Brain pericyte (primary cell): Measurements from ENCODE around the gene TBC1D10B.

Source experiments
- DNase-seq: peaks from one replicate; pipeline ENCODE4 v3.0.0-alpha.2; 2012; ENCODE audit warnings: low read depth, low spot score

Gene TBC1D10B

DNA sequence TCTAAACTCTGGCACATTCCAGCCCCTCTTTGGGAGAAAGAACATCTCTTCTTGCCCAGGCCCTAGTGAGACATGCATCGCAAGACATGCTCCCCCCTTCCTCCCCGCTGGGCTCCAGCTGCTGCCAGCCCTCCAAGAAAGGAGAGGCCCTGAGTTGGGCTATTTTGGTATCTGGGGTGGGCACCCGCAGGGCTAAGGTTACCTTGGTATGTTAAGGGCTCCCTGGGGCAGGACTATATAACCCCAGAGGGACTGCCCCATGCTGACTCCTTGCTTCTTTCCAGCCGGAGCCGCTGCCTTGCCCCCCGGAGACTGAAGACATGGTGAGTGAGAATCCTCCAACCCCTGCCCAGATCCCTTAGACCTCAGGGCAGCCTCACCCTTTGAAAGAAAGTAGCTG is 4.2 kb upstream of the TBC1D10B start, which contains the start of gene MYL11:
Gene MYL11, plus strand, starts transcription at position 265 of the 400 bp plus-strand sequence. Its CDS starts 56 bp downstream, at position 321.
- DNase-seq, result no peak

DNA sequence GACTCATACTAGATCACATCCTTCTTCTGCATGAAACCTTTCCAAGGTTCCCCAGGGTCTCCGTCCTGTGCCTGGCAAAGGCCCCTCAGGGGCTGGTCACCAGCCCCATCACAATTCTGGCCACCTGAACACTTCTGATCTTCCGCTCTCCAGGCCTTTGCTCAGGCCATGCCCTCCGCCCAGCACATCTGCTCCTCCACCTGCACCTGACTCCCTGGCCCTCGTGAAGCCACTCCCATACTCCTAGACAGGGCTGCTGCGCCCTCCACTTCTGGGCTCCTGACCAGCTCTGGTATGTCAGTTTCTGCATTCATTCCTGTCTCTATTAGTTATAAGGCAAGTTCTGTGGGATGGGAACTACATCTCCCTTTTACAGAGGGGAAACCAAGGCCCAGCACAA is 2.4 kb upstream of the TBC1D10B start:
- DNase-seq, result no peak

DNA sequence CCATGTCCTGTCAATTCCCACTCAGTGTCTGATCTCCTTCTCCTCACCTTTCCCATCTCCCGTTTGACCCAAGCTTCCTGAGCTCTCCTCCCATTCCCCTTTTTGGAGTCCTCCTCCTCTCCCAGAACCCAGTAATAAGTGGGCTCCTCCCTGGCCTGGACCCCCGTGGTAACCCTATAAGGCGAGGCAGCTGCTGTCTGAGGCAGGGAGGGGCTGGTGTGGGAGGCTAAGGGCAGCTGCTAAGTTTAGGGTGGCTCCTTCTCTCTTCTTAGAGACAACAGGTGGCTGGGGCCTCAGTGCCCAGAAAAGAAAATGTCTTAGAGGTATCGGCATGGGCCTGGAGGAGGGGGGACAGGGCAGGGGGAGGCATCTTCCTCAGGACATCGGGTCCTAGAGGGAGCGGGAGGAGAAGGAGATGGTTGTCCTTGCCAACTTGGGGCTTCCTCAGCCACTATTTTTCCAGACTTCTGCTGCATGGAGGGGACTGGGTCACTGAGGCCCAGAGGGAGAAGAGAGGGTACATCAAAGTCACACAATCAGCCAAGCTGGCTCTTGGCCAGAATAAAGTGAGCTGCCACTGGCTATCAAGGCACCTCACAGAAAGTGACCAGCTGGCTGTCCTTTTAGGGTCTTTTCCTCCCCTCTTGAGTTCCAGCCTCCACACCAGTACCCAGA is 1.9 kb upstream of the TBC1D10B start:
- DNase-seq, result no peak

DNA sequence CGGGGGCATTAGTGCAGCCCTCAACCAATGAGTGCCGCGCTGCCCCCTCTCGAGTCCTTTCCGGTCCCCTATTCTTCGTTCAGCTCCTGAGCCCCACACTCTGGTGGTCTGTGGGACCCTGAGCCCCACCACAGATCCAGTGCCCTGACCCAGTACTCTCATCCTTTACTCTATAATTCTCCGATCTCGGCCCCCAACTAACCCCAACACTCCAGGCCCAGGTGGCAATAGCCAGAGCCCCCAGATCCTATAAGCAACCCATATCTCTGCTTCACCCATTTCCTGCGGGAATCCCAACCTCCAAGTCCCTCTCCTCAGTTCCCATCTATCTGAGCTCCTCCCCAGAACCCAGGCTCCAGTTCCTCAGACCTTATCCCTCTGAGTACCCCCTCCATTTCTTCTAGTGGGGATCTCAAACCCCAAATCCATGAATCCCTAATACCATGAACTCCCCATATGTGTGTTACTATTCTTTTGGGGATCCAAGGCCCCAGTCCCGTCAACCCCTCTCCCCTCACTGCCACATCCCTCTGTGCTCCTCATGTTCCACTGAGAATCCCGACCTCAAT is 1.0 kb upstream of the TBC1D10B start:
- no peak for DNase-seq

DNA sequence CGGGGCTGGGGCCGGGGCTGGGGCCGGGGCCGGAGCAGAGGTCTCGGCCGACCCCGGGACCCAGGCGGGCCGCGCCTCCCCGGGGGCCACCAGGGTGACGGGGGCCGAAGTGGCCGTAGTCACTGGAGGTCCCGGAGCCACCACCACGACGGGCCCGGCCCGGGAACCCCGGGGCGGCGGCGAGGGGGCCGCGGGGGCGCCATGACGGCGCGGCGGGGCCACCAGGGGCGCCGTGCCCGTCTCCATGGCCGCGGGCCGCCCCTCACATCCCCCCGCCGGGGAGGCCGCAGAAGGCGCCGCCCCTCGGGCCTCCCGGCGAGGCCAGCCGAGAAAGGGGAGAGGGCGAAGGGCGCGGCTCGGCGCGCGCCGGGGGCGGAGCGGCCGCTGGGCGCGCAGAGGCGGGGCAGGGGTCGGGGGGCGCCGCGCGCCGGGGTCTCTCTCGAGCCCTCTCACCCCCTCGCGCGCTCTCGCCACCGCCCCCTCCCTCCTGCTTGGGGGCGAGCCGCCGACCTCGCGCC is 297 bp downstream of the TBC1D10B start:
- no peak for DNase-seq

DNA sequence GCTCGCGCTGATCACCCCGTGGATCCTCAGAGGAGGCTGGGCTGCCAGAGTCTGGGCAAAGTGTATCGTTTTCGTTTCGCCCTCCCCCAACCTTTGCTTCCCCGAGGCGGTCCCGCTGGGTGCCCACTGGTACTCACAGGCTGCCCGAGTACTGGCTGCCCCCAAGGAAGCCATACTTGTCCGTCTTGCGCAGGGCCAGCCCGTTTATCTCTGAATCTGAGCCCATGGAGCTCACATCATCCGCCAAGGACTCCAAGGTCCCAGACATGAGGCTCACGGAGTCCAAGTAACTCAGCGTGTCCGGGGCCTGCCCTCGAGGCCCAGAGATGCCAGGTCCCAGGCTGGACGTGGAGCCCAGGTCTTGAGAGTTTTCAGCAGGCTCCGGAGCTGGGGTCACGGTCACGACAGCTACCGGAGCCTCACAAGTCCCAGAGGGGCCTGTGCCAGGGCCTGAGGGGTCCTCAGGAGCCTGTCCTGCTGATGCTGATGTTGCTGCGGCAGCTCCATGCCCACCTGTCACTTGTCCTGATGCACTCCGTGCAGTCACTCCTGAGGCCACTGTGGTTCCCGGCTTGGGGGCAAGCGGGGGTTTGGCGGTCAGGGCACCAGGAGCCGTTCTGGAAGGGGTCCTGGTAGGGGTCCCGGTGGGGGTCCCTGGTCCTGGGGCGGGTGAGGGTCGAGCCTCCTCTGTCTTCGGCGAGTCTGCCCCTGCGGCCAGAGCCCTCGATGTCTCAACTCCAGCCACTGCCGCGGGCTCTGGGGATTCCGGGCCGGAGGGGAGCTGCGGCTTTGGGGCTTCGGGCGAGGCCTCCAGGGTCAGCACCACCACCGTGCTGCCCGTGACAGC is 980 bp downstream of the TBC1D10B start:
- DNase-seq, result no peak

DNA sequence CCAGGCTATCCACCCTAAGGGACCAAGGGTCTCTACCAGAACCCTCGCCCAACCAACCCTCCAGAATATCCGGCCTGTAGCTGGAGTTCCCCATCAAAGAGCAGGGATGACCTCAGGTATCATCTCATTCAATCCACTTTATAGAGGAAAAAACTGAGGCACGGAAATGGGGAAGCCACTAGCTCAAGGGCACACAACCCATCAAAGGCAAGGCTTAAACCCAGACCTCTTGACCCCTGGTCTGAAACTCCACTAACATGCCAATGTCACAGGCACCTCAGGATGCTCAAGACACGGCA is 1.6 kb downstream of the TBC1D10B start:
- no peak for DNase-seq

DNA sequence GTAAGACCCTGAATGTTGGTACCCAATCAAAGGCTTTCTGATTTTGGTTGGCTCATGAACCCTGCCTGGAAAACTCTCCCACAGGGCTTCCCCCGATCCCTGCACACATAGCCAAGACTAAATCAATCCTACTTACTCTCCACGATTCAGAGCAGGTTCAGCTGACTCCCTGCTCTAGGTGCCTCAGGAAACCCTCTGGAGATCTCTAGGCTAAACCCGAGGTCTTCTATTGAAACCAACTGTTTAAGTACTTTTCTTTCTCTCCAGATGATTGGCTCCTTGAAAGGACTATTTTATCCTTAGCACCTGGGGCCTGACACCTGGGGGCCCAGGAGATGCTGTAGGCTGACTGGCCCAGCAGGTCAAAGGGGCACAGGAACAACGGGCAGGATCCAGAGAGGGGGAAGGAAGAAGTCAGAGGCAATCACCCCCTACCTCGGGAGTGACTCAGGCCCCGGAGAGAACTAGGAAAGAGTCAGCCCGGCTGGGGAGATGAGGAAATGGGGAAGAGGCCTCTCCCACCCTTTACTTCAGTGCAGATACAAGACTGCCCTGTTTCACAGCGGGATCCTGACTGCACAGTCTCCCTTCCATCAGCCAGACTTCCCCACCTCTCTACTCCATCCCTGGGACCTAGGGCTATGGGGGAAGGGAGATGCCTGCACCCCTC is 2.0 kb downstream of the TBC1D10B start:
- no peak for DNase-seq

DNA sequence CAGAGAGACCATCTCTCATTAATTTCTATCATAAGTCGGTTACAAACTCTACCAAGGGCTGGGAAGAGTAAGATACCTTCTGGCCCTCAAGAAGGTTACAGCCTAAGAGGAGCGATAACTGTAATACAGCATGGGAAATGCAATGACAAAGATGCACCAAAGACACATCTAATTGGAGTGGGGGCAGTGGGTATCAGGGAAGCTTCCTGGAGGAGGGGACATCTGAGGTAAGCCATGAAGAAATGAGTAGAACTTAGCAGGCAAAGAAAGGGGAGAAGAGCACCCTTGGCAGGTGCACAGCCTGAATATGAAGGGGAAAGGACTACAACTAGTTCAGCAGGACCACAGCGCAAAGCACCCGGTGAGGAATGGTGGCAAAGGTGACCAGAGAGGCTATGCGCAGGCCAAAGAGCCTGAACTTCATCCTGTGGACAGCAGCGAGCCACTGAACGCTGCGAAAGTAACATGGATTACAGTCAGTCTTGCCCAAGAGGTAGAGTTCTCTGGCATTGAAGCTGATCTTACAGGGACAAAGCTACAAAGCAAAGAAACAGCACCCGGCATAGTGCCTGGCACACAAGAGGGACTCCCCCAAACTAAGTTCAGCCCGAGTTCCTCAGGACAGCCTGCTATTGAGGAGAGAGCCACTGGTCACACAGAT is 2.8 kb downstream of the TBC1D10B start:
- no peak for DNase-seq

DNA sequence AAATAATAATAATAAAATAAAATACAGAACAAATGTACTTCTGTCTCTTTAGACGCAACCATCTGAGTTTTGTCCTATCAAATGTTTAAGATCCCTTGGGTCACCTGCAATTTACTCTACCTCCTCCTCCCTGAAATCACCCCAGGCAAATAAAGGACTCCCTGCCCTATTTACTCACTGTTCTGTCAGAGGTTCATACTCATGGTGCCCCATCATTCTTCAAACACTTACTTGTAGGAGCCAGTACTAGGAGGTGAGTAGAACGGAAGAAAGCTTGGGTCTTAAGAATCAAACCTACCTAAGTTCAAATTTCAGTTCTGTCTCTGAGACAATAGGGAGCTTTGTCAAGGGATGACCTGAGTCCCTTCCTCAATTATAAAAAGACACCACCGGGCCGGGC is 3.8 kb downstream of the TBC1D10B start:
- DNase-seq, result no peak

DNA sequence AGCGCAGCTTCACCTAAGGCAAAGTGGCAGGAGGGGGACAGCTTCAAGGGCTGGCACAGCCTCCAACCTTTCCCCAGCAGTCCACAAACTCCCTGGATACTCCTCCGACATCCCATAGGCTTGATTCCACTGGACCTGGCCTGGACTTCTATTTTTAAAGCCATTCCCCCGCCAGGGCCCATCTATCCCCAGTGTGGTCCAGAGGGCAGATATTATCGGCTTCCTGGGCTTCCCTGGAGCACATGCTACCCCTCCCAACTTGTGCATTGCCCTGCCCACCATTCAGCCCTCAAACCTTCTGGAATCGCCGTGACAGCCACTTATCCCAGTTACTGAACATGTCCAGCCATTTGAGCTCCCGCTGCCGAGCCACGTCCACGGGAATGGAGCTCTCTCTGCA is 5.1 kb downstream of the TBC1D10B start:
- no peak for DNase-seq

DNA sequence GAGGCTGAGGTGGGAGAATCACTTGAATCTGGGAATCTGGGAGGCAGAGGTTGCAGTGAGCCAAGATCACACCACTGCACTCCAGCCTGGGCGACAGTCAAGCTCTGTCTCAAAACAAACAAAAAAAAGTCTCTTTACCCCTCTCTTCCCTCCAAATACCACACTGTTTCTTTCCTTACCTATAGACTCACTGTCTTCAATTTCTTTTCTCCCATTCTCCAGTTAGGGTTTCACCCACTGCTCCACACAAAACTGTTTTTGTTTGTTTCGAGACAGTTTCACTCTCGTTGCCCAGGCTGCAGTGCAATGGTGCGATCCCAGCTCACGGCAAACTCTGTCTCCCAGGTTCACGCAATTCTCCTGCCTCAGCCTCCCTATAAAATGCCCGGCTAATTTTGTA is 9.1 kb downstream of the TBC1D10B start:
- DNase-seq, result no peak

DNA sequence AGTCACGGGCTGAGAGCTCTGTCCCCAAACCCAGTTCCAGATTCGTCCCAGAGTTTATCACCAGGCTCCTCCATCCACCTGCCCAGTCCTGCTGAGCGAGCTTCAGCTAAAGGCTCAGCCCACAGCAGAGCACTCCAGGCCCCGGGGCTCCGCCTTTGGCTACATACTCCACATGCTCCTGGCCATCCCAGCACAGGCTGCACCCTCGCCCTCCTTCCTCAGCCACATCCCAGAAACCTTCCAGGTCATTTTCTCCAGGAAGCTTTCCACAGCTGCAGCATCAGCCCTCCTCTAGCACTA is 10.5 kb downstream of the TBC1D10B start:
- DNase-seq, result no peak

DNA sequence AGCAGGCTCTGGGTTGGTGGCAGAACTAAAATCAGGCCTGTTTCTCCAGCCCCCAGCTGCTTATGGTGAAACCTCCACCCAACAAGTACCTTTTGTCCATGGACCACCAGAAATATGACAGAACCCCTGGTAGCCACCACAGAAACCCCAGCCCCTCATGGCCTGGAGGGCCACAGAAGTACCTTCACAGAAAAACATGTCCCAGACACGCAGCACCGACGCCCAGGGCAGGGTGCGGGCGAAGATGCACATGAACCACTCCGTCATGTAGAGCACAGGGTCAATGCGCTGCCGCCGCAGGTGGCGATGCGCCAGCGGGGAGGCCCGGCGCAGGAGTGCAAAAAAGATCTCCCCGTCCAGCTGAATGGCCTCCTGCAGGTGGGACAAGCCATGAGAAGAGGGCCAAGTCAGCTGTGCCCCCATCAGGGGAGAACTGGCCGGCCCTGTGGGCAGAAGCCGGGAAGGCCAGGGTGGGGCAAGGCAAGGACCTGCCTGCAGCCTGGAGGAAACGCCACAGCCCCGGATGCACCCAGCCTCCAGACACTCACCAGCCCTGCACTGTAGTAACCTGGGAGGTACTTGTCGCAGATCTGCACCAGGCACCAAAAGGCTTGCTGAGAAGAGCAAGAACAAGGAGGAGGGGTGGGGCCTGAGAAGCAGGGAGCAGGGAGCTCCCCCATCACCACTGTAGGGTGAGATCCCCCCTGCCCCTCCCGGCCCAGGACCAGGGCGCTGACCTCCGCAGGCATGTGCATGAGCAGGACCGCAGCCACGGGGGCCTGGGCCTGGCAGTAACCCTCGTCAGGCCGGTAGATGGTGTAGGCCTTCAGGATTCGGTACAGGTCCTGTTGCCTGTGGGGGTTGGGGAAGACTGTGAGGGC is 11.1 kb downstream of the TBC1D10B start:
- DNase-seq, result no peak

DNA sequence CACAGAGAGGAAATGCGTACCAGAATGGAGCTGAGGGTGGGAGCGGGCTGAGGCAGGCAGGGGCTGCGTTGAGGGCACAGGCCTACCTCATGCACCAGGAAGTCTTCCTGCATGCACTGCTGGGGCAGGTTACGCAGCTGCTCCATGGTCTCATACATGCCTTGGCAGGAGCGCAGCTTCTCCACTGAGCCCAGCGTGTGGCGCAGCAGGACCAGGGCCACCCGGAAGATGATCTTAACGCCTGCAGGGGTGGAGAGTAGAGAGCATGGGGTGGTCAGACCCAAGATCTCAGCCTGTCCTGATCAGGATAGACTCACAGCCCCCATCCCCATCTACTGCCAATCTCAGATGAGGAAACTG is 11.7 kb downstream of the TBC1D10B start:
- DNase-seq, result no peak

DNA sequence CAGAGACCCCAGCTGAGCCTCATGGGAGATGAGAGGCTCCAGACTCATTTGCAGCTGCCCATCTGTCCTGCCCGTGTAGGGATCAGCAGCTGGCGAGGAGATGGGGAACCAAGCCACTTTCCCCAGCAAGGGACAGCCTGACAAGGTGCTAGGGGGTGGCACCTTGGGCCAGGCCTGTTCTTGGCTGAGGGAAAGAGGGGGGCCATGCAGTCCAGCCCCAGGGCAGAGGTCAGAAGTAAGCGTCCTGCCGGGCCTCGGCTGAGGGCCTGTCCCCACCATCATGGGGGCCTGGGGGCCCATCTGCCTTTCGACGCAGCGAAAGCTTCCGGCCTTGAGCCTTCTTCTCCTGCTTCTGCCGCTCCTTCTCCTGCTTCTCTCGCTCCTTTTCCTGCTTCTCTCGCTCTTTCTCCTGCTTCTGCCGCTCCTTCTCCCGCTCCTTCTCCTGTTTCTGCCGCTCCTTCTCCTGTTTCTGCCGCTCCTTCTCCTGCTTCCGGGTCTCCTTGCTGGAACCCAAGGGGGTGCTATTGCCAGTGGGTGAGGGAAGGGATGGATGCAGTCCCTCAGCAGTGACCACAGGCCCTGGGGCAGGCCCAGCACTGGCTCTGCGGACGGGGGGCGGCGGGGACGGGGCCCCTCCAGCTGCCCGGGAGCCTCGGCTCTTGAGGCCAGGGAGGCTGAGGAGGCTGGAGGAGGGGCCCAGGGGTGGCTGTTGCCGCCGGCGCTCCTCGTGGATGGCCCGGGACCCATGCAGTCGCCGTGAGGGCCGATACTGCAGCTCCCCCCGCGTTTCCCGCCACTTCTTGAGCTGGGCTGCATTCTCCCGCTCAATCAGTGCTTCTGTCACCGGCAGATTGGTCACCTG is 12.3 kb downstream of the TBC1D10B start:
- DNase-seq, result no peak

DNA sequence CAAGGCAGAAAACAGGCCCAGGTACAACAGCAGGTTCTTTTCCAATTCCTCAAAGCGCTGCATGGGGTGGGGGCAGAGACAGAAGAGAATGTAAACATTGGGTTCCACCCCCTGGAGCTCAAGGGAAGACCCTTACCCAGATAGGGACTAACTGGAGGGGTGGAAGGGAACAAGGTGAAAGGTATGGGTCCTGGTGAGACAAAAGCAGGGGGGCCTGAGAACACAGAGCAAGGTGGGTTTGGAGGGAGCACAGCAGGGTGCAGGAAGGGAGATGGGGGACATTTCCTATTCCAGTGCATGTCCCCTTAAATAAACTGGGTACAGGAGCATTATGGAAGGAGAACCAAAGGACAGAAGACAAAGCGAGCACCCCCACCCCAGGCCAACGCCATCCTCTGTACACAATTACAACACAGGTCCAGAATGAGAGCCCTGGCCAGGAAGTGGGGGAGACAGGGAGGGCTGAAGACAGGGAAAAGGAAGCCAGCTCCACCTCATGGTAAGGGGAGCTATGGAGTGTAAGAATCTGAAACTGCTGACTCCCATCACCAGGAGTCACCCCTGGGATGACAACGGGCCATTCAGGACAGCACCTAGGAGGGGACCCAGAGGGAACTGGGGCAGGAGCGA is 13.1 kb downstream of the TBC1D10B start:
- no peak for DNase-seq

DNA sequence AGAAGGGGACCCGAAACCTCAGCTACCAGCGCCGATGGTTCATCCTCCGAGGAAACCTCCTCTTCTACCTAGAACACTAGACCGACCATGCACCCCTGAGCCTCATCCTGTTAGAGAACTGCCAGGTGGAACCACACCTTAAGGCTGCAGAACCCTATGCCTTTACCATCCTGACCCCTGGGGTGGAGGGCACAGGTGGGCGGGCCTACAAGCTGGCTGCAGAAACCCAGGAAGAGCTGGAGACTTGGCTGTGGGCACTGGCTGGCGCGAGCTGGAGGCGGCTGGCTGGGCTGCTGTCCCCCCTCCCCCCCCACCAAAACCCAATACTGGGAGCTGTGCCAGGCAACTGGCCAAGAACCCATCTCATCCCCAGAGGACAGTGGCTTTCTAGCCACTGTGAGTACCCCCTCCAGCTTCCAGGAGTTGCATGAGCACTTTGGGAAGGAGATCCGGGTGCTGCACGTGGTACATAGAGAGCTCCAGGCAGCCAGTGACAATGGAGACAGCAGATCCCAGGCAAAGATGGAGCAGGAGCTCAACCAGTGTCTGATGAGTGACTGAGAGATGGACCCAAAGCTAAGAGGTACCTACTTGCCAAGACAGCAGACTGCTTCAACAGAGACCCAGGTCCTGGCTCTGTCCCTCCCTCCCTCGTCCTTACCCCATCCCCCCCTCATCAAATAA is 13.8 kb downstream of the TBC1D10B start:
- no peak for DNase-seq

DNA sequence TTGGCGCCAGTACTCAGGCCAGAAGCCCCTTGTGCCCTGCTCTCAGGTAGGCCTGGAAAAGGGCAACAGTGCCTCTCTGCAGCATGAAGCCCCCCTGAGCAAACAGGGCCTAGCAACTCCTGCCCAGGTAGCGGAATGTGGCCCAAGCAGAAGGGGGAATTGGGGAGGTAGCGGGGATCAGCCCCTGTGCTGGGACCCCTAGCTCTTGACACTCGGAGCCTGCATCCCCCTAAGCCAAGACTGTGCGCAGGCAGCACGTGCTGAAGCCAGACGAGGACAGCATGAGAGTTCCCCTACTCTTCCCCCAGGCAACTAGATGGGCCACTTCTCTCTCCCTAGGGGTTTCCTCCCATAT is 14.4 kb downstream of the TBC1D10B start:
- DNase-seq, result no peak
